ENCODE results near the gene BDKRB2. TPM values are rescaled to one million over a fixed set of nuclear protein-coding genes. Genes with fewer than 3 reads are reported as not detected.
A peak's percentile ranks its signal among the peaks of the same experiment; 100 is the strongest.
"Not testable (repeated sequence)": the region's sequence is repeated elsewhere in the genome, so short reads cannot be mapped to it uniquely, and the experiment has no call there.

The BDKRB2 gene
- total RNA-seq, 6 experiments from 2014 or later, result 5.8 to 11.2 (median 9.1) TPM

DNA sequence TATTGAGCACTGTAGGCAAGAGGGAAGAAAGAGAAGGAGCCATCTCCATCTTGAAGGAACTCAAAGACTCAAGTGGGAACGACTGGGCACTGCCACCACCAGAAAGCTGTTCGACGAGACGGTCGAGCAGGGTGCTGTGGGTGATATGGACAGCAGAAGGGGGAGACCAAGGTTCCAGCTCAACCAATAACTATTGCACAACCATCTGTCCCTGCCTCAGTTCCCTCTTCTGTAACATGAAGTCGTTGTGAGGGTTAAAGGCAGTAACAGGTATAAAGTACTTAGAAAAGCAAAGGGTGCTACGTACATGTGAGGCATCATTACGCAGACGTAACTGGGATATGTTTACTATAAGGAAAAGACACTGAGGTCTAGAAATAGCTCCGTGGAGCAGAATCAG lies 37.5 kb downstream of the BDKRB2 start:
- Mint-ChIP-seq H3K4me3 (no peak overlapping the region), H3K9me3 (no peaks in the 10 kb centered on the region)
- no peak for DNase-seq

GRCh38 chr14:96243785-96244184 lies 39.1 kb downstream of the BDKRB2 start:
- Mint-ChIP-seq H3K36me3 (ENCODE audit: low read depth) (peaks cover 30% of the 10 kb centered on the region), H3K27ac (no peak overlapping the region), H3K4me1 (ENCODE audit: low read depth) (peaks cover 42% of the 10 kb centered on the region), H3K4me3 (no peak overlapping the region), H3K27me3 (ENCODE audit: insufficient read depth) (peaks cover 8% of the 10 kb centered on the region), H3K9me3 (no peaks in the 10 kb centered on the region)
- TF ChIP-seq, protein P1, sequence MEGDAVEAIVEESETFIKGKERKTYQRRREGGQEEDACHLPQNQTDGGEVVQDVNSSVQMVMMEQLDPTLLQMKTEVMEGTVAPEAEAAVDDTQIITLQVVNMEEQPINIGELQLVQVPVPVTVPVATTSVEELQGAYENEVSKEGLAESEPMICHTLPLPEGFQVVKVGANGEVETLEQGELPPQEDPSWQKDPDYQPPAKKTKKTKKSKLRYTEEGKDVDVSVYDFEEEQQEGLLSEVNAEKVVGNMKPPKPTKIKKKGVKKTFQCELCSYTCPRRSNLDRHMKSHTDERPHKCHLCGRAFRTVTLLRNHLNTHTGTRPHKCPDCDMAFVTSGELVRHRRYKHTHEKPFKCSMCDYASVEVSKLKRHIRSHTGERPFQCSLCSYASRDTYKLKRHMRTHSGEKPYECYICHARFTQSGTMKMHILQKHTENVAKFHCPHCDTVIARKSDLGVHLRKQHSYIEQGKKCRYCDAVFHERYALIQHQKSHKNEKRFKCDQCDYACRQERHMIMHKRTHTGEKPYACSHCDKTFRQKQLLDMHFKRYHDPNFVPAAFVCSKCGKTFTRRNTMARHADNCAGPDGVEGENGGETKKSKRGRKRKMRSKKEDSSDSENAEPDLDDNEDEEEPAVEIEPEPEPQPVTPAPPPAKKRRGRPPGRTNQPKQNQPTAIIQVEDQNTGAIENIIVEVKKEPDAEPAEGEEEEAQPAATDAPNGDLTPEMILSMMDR (IDR thresholded peaks at IDR 0.05), result no peak
- no peak for DNase-seq

More for the DNA sequence above, 37.5 kb downstream of the BDKRB2 start:
- TF ChIP-seq, protein P1 (IDR thresholded peaks at IDR 0.05), result no peak
- peaks cover 30% of the 10 kb centered on the region for H3K36me3 Mint-ChIP-seq (ENCODE audit: low read depth)
- H3K27ac Mint-ChIP-seq, result no peak overlapping the region
- H3K4me1 Mint-ChIP-seq (ENCODE audit: low read depth), result peaks cover 27% of the 10 kb centered on the region
- peaks cover 8% of the 10 kb centered on the region for H3K27me3 Mint-ChIP-seq (ENCODE audit: insufficient read depth)

GRCh38 chr14:96245074-96245473 lies 40.4 kb downstream of the BDKRB2 start:
- H3K4me3 Mint-ChIP-seq, result not testable (repeated sequence)
- H3K27ac Mint-ChIP-seq, result peak overlapping the region; percentile 32; the same call in 1 of the 2 replicates
- peaks cover 50% of the 10 kb centered on the region for H3K4me1 Mint-ChIP-seq (ENCODE audit: low read depth)

DNA sequence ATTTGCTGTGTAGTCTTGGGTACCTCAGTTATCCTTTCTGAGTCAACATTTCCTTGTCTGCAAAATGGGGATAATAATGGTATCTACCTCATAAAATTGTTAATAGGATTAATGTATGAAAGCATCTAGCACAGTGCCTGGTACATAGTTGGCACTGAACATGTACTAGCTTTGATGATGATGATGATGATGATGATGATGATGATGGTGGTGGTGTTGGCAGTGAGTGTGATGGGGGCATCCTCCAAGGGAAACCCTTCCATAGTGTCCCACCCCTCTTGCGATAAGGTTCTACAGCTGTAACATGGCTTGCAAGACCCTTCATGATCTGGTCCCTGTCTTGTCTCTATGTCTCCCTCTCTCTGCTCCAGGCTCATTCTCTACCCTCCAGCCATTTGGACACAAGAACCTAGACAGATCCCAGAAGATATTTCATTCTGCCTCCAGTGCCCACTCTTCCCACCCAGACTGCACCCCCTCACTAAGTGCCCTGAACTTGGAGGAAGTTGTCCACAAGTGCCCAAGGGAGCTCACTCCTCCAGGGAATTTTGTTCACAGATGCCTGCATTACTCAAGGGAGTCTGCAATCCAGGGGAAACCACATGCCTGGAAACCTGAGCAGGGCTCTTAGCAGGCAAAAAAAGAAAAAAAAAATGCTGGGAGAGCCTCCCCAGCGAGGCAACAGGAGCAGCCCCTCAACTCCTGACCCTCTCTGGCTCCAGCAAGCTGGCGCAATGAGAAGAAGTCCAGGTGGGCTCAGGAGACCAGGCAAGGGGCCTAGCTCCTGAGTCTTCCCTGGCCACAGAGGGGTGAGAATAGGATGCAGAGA lies 41.3 kb downstream of the BDKRB2 start:
- Mint-ChIP-seq H3K4me1 (ENCODE audit: low read depth) (peaks cover 59% of the 10 kb centered on the region), H3K9me3 (no peaks in the 10 kb centered on the region), H3K4me3 (peak overlapping the region; percentile 13), H3K27ac (peak overlapping the region; percentile 93), H3K27me3 (ENCODE audit: insufficient read depth) (peaks cover 3% of the 10 kb centered on the region; the same call in 1 of the 2 replicates), H3K36me3 (ENCODE audit: low read depth) (peaks cover 26% of the 10 kb centered on the region)
- peak; percentile 33 for DNase-seq
- TF ChIP-seq, protein P1 (IDR thresholded peaks at IDR 0.05), result peak; percentile 21; the same call in 1 of the 2 replicates

More at GRCh38 chr14:96245074-96245473, 40.4 kb downstream of the BDKRB2 start:
- DNase-seq; H3K9me3 Mint-ChIP-seq; H3K27me3 Mint-ChIP-seq (ENCODE audit: insufficient read depth): not testable (repeated sequence)
- H3K36me3 Mint-ChIP-seq (ENCODE audit: low read depth), result peaks cover 30% of the 10 kb centered on the region

DNA sequence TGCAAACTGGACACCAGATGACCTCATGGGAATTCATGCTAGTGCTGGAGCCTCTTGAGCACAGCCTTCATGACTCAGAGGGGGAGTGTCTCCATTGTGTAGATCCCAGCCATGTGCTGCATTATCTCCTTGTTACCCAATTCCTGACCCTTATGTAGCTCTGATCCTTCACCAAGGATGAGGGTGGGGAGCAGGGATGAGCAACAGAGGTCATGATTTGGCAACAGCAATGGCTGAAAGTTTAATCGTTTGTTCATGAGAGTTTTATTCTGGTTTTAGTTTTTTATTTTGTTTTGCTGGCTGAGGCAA lies 41.9 kb downstream of the BDKRB2 start:
- peaks cover 26% of the 10 kb centered on the region for H3K36me3 Mint-ChIP-seq (ENCODE audit: low read depth)
- peak overlapping the region; percentile 93 for H3K27ac Mint-ChIP-seq
- peak; percentile 93 for DNase-seq
- no peaks in the 10 kb centered on the region for H3K9me3 Mint-ChIP-seq
- TF ChIP-seq, protein P1 (IDR thresholded peaks at IDR 0.05), result no peak
- H3K4me1 Mint-ChIP-seq (ENCODE audit: low read depth), result peaks cover 65% of the 10 kb centered on the region
- H3K4me3 Mint-ChIP-seq, result no peak overlapping the region; the same call in 1 of the 2 replicates
- peaks cover 3% of the 10 kb centered on the region; the same call in 1 of the 2 replicates for H3K27me3 Mint-ChIP-seq (ENCODE audit: insufficient read depth)

DNA sequence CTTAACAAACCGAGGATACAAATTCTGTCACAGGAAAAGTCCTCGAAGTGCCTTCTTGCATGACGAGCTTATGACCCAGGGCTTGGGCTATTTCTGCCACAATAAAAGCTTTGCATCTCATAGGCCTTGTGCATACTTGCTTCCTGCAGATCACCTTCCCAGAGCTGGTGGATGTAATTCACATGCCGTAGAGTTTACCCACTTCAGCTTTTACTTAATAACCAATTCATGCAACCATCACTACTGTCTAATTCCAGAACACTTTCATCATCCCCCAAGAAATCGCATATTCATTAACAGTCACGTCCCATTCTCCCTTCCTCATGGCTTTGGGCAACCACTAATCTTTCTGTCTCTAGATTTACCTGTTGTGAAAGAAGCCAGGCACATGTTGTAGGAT lies 42.4 kb downstream of the BDKRB2 start:
- peak overlapping the region; percentile 93 for H3K27ac Mint-ChIP-seq
- peaks cover 27% of the 10 kb centered on the region for H3K36me3 Mint-ChIP-seq (ENCODE audit: low read depth)
- peaks cover 70% of the 10 kb centered on the region for H3K4me1 Mint-ChIP-seq (ENCODE audit: low read depth)
- peaks cover 3% of the 10 kb centered on the region; the same call in 1 of the 2 replicates for H3K27me3 Mint-ChIP-seq (ENCODE audit: insufficient read depth)
- TF ChIP-seq, protein P1 (IDR thresholded peaks at IDR 0.05), result no peak
- DNase-seq, result no peak
- H3K9me3 Mint-ChIP-seq, result no peaks in the 10 kb centered on the region
- no peak overlapping the region for H3K4me3 Mint-ChIP-seq
